GM19351 (cell line): ENCODE results near the gene PGBD1.

Experiments
- ATAC-seq: cut with Tn5 transposase; IDR thresholded peaks from one replicate; pipeline ENCODE4 v1.9.1; 2021; ENCODE audit warnings: mild to moderate bottlenecking, moderate library complexity; ENCODE audit not compliant: unreplicated experiment

PGBD1 gene

GRCh38 chr6:28333599-28334018 lies 52.2 kb downstream of the PGBD1 start:
- ATAC-seq = no peak

GRCh38 chr6:28334286-28335039 lies 53.1 kb downstream of the PGBD1 start:
- ATAC-seq = no peak

- ATAC-seq = no peak
Measured at GRCh38 chr6:28335040-28335563, 53.7 kb downstream of the PGBD1 start.

GRCh38 chr6:28335564-28336283 lies 54.4 kb downstream of the PGBD1 start, which contains the start of gene ZSCAN31:
TSS of gene ZSCAN31 (minus strand) at chr6:28336148. CDS start at chr6:28329683, 6,465 bp downstream.
- ATAC-seq = peak; percentile 86

GRCh38 chr6:28336284-28337120 lies 55.1 kb downstream of the PGBD1 start:
- ATAC-seq = peak; percentile 38

GRCh38 chr6:28337121-28337520 lies 55.7 kb downstream of the PGBD1 start:
- no peak for ATAC-seq

GRCh38 chr6:28340310-28341095 lies 59.1 kb downstream of the PGBD1 start:
- ATAC-seq = no peak

DNA sequence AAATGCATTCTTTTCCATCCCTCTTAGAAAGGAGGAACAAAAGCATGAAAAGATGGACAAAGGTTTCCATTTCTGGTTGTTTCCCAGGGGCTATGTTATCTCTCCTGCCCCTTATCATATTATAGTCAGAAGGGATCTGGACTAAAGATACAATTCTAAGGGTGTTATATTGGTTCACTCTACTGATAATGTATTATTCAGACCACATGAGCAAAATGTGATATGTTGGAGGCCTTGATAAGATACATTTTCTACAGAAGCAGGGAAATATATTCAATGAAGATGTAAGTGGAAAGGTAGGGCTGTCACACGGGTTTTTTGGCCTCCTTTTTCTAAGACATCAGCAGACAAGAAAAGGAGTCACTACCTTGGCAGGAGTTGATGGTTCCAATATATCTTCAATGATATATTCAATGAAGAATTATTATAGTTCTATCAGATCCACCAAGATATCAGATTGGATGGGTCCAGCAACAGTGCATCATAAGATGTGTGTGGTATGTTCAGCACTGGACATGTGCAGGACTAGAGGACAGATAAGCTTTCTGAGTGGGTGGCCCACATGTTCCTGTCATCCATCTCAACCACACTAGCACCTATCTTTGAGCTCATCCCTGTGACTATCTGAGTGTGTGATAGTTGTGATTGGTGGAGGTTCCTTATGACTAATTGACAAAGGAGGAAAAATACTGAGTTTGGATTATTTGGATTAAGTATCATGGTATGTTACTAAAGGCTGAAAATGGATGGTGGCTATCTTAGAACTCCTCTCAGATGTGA lies 62.7 kb downstream of the PGBD1 start:
- no peak for ATAC-seq

DNA sequence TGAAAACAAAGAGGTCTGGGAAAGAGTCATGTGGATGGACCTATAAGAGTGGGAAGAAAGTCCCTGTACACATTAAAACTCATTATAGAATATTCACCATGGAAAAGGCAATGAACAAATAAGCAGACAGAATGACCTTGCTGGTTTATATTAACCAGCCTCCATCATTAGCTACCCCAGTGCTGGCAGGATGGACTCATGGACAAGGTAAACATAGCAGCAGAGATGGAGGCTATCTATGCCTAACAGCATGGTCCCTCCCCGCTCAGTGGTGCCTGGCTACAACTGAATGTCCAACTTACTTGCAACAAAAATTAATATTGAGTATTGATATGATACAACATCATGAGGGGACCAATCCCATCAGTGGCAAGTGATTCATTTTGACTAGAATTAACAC lies 63.8 kb downstream of the PGBD1 start:
- ATAC-seq = no peak

GRCh38 chr6:28347119-28347518 lies 65.7 kb downstream of the PGBD1 start:
- no peak for ATAC-seq

GRCh38 chr6:28349344-28349891 lies 68.0 kb downstream of the PGBD1 start:
- no peak for ATAC-seq

- peak; percentile 99 for ATAC-seq
Measured at GRCh38 chr6:28349892-28350737, 68.7 kb downstream of the PGBD1 start, which contains the start of gene ZKSCAN3. TSS of gene ZKSCAN3 (plus strand) at chr6:28349947. CDS start at chr6:28359587, 9,640 bp downstream.

- ATAC-seq = no peak
Measured at GRCh38 chr6:28351087-28351486, 69.7 kb downstream of the PGBD1 start.

- ATAC-seq = no peak
Measured at GRCh38 chr6:28351493-28351925, 70.1 kb downstream of the PGBD1 start.
